NCI-H1105 (cell line): Measurements from ENCODE around the gene RAP1A.
A peak's percentile ranks its signal among the peaks of the same experiment; 100 is the strongest.

Experiments
- DNase-seq: peaks from one replicate; lab custom pipeline; 2025; lab: John Stamatoyannopoulos, UW

The RAP1A gene

DNA sequence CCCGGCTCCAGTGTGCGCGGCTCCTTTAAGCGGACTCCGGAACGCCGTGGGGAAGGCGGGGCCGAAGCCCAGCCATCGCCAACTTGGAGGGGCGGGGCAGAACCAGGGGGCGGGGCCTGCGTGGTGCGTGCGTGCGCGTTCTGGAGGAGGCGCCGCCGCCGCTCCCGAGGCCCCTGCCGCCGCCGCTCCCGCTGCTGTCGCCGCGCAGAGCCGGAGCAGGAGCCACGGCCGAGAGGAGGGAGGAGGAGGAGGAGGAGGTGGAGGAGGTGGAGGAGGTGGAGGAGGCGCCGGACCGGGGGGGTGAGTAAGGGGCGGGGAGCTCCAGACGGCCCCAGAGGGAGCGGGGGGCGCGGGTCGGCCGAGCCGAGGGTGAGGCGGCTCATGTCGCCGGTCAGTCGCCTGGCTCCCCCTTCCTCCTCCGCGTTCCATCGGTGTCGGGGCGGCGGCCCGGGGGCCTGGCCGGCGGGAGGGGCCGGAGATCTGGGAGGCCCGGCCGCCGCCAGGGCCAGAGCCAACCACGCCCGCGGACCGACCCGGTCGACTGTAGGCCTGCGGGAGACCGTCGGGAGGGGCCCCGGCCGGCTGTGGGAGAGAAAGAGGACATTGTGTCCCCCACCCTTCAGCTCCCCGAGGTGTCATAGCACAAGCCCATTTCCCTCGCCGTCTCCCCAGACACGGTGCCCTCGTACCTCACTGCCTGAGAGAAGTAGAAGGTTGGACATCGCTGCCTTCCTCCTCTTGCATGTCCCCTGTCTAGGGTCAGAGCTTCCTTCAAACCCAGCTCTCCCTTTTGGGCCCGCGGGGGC lies at the start of gene RAP1A:
TSS of gene RAP1A (plus strand) at position 155 of the 806 bp plus-strand sequence. CDS start 71,572 bp downstream, outside the sequence.
- peak; percentile 92 for DNase-seq

DNA sequence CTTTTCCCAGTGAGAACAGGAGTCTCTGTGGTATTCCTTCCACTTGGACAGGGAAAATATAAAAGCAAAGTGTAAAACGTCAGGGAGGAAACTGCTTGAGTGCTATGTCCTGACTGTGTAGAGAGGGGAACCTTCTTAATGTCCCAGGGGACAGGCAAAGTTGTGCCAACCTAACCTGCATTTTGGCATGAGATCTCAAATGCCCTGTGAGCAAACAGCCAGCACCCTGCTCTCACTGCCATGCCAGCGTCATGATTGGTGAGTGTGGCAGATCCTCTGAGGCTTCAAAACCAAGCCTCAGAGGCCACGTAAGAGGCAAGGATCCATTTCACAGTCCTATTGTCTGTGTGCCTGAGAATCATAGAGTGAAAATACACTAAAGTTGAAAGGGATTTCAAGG lies 49.7 kb upstream of the RAP1A start:
- no peak for DNase-seq

DNA sequence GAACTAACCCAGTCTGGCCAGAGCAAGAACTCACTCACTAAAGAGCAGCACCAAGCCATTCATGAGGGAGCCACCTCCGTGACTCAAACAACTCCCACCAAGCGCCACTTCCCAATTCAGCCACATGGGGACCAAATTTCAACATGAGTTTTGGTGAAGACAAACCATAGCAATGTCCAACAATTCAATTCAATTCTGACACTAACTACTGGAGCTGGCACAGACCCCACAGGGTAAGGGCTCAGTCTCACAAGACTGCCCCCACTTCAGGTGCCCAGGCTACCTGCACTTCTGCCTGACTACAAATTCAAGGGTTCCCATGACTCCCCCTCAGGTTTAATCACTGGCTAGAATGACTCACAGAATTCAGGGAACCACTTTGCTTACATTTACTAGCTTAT lies 48.8 kb upstream of the RAP1A start:
- DNase-seq: no peak

DNA sequence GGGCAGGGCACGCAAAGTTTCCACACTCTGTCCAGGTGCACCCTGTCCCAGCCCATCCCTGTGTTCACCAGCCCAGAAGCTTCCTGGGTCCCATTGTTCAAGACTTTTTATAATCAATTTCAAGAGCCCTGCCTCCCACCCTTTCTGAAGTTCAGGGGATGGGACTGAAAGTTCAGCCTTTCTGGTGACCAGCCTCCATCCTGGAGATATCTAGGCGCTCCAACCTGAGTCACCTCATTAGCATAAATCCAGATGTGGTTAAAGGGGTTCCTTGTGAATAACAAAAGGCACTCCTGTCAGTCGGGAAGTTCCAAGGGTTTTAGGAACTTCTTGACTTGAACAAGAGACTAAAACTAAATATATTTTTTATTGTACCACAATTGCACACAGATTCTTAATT lies 48.4 kb upstream of the RAP1A start:
- DNase-seq: no peak

DNA sequence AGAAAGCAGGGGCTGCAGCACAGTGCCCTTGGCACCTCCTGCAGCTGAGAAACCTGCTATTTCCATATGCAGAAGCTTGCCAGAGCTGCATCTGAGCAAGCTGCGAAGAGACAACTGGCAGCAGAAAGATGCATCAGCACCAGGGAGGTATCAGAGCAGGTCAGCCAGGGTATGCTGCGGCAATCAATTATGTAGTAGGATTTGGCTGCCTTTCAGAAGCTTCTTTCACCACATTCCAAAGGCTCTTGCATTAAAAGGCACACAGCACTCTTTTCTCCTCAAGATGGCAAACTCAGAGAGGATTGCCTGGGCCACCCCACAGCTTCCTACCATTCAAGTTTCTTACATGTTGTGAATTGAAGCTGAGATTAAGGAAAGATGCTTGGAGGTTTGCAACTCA lies 47.6 kb upstream of the RAP1A start:
- DNase-seq: no peak

DNA sequence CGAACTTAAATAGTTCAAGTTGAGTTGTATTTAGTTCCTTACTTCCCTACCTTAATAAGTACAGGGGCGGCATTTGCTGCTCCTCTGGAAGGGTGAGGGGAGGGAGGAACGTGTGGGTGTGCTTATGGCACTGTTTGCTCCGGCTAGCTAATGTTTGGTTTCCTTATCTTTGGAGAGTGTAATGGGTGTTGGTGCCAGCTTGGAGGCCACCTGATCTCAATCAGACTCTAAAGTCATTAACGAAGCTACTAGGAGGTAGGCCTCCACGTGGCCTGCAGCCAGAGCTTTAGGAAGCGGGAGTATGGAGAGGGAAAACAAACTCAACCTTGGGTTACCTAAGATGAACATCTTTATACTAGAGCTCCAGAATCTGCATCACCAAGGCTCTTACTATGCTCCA lies 43.0 kb upstream of the RAP1A start:
- DNase-seq: no peak

DNA sequence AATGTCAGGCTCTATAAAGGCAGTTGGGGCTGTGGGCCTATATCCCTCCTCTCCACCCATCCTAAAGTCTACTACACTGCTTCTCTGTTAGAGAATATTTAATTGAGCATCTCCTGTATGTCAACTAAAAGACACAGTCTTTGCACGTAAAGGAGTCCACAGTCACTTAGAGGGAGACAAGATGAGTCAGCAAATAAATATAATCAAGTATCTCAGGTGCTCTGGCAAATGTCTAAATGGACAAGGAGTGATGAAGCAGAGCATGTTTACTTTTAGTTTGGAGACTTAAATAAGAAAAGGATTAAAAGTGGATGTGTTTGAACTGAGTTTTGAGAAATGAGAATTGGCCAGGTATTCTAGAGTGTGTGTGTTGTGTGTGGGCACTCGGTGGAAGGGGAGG lies 41.8 kb upstream of the RAP1A start:
- DNase-seq: no peak

DNA sequence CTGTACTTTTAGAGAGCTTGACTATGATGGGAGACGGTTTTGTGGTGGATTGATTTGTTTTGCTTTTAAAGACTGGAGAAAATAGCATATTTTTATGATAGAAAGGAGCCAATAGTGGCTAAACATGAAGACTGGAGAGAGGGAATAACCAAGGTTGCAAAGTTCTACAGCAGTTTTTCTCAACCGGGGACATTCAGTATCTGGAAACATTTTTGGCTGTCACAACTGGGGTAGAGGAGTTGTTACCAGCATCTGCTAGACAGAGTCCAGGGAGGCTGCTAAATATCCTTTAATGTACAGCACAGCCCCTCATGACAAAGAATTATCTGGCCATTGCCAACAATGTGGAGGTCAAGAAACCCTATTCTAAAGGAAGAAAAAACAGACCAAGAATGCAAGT lies 38.4 kb upstream of the RAP1A start:
- no peak for DNase-seq

DNA sequence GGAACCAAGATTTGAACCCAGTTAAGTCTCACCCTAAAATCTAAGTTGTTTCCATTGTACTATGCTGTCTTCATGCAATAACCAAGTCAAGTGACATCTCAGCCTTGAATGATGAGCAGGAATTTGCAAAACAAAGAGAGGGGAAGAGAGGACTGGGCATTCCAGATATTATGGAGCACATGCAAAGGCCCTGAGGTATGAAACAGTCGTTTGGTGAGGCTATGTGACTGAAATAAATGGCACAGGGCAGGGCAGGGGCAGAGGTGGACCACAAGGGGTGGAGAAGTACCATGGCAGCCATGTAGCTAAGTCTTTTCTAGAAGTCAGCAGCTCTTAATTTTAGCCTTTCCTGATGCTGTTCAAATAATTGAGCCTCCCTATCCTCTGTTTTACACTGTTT lies 37.6 kb upstream of the RAP1A start:
- no peak for DNase-seq

DNA sequence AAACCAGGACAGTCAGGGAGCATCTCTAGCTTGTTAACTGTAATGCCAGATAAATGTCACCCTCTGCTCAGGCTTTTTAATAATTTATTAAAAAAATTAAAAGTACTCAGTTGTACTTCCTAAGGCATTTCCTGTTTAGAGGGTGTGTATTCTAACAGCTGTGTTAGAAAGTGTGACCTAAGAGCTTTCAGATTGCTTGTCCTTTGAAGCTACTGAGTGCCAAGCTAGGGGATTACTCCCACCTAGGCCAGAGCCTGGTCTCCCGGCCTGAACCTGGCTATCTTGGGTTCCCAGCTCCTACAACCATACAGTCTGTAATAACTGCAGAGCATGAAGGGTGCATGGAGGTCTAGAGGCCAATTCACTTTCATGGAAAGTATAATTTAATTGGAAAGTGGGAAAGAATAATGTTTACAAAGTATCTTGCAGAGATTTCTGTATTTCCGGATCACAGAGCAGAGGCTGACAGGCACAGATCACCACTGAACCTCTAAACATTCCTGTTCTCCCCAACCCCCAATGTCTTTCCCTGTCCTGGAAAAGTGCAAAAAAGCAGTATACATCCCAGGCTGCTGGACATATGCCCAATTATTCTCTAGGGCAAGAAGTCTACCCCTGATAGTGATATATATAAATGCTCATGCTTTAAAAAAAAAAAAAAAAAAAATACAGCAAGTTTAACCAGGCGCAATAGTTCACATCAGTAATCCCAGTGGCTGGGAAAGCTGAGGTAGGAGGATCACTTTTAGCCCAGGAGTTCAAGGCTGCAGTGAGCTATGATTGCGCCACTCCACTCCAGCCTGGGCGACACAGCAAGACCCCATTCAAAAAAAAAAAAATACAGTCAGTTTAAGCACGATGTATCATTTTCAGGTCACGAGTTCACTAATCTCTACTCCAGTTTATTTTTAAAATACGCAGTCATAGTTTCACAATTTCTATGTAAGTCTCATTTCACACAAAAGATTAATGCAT lies 36.7 kb upstream of the RAP1A start:
- DNase-seq: no peak

DNA sequence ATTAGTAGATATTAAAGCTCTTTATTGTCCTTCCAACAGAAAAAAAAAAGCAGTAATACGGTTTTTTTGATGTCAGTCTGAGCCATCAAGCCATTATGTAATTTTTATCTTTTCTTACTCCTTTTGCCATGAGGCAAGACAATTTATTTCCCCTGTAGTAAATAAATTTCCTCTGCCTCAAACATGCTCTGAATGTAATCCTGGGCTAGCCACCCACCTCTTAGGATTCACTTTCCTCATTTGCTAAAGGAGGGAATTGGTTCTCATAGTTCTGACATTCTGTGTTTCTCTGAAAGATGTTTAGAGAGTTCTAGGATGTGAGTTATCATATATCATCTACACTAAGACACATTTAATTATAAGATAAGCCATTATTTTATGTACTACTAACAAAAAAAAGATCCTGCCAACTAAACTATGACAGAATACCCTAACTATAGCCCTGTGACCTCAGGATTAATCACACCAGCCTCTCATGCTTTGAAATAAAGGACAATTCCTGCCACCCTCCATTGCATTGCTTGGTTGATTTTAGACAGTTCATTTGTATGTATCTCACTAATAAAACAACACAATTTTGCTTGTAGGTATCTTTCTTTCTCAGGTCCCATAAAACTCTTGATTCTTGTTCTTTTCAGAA lies 34.0 kb upstream of the RAP1A start:
- DNase-seq: no peak

DNA sequence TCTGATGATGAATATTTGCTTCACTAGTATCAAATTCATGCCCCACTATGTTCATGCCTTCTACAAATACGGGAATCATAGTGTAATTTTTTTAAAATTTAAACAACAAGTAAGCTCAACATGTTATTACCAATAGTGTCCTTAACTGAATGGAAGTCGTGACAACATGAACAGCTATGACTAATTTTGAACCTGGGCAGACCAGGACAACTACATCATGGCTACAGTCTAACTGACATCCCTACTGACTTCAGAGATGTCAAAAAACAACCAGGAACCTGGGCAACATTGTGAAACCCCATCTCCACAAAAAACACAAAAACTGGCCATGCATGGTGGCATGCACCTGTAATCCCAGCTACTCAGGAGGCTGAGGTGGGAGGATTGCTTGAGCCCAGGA lies 33.5 kb upstream of the RAP1A start:
- no peak for DNase-seq

DNA sequence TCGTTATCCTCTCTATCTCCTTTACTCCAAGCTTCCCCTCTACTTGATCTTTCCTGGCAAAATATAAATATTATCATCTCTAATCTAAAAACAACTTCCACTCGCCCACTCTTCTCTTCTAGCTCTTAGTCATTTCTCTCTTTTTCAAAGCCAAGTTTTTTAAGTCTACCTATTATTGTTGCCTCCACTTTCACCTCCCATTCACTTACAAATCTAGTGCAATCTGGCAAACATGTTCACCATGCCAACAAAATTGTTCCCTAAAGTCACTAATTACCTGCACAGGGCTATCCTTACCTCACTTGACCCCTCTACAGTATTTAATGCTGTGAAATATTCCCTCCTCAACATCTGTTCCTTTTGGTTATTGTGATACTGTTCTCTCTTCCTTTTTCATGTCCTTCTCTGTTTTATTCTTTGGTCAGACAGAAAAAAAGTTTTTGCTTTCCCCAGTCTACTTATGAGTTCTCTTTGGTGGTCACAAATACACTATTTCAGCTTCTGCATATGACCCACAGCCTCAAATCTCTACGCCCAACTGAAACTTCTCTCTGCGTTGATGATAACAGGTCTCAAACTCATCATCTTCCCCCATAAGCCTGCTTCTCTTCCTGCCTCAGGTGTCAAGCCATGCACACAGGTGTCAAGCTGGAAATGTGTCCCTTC lies 31.9 kb upstream of the RAP1A start:
- no peak for DNase-seq

DNA sequence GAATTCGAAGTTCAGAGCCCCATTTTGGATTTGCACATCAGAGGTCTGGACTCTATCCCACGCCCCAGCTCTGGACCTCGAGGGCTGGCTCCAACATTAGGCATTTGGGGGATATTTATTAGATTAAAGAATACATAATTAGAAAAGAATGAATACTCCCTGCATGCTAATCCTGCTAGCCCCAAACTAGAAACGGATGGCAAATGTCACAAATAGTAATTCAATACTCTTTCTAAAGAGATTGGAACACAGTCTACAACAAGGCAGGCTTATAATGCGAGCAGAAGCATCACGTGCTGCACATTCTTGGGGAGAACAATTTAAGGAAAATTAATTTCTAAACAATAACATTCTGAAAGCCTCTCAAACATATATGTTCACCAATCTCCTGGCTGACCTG lies 27.7 kb upstream of the RAP1A start:
- no peak for DNase-seq

DNA sequence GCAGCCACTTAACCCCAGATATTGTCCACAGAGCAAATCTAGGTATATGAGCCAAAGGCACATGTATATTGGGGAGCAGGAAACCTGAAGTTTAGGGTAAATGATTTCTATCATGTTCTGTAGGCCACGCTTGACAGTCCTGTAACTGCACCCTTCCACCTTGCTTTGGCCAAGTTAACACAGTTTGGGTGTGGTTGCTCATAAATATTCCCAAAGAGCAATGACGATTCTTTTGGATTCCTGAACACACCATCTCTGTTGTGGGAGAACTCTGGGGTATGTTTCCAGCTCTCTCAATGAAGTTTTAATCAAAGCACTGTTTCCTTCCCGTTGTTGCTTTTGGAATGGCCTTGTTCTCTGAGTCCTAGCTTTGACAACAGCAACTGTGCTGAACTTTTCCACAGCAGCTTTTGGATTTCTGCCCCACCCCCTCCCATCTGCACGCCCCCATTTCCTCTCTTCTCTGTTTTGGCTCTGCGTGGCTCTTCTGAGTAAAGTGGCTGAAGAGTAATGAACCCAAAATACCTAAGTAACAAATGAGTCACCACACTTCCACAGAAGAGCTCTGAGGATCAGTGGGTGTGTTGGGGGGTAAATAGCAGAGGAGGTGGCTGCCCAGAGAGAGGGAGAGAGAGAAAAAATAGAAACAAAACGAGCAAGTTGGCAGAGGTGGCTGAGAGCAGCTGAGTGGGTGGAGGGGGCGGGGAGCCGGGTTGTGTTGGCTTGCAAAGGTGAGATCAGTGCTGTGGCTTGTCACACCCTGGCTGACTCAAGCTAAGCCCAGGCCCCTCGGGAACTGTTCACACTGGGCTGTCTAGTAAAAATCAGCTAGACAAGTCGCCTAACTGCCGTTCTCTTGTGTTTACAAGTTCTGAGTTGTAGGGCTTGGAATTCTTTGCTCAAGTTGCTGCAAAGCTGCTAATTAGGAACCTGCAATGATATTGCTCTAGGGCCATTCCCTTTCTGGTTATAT lies 26.9 kb upstream of the RAP1A start:
- DNase-seq: no peak

DNA sequence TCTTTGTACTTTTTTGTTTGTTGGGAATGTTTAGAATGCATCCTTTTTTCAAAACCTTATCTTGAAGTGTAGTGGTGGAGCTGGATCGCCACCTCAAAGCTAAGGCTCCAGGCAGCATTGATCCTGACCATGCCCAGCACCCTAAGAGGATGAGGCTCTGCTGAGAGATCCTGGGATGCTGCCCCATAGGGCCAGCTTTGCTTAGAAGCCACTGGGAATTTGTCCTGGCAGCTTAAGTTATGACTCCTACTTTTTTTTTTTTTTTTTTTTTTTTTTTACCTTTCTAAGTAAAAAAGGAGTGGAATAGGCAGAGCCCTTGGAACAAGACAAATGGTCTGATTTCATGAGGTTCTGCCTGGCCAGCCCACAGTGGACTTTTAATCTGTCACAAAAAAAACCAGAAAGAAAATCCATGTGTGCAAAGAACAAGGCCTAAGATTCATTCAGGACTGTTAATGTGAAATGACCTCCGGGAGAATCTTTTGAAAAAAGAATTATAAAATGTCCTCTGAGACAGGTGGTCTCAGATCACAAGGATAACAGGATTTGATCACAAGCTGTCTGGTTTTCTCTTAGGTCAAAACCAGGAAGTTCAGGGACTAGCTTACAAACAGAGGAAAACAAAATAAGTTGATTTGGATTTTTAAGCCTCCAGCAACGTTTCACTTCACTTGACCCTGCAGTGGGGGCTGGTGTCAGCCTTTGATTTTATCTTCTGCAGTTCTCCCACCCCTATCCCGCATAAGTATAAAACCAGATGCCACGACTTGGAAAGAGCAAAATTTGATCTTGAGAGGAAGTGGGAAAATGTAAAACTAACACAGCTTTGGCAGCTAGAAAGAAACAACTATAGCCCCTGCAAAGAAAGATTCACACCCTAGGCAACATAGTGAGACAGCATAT lies 25.9 kb upstream of the RAP1A start:
- DNase-seq: no peak

DNA sequence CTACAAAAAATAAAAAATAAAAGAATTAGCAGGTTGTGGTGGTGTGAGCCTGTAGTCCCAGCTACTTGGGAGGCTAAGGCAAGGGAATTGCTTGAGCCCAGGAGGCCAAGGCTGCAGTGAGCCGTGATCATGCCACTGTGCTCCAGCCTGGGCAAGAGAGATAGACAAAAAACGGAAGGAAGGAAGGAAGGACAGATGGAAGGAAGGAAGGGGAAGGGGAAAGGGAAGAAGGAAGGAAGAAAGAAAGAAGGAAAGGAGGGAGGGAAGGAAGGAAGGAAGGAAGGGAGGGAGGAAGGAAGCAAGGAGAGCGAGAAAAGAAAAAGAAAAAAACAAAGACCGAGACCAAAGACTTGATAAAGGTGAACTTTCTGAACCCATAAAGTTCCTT lies 25.3 kb upstream of the RAP1A start:
- no peak for DNase-seq

DNA sequence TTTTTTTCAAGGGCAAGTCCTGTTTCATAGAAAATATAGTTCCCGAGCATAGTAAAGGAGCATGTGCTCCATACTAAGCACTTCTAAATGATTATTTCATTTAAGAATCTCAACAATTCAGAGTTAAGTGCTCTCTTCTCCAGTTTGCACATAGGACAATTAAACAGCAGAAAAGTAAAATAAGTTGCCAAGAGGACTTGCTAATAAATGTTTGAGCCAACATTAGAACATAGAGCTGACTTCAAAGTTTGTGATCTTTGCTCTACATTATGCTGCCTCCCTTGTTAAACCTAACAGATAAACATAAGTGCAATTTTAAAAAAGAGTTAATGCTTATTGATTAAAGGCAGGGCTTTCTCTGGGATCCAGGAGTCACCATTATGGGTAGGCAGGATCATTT lies 23.8 kb upstream of the RAP1A start:
- DNase-seq: no peak

DNA sequence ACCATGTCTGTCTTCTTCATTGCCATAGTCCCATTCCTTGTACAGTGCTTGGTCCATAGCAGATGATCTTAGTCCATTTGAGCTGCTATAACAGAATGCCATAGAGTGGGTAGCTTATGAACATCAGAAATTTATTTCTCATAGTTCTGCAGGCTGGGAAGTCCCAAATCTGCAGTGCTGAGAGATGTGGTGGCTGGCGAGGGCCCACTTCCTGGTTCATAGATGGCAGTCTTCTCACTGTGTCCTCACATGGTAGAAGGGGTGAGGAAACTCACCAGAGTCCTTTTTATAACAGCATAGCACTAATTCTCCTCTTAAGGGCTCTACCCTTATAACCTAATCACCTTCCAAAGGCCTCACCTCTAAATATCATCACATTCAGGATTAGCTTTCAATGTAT lies 23.1 kb upstream of the RAP1A start:
- DNase-seq: no peak

DNA sequence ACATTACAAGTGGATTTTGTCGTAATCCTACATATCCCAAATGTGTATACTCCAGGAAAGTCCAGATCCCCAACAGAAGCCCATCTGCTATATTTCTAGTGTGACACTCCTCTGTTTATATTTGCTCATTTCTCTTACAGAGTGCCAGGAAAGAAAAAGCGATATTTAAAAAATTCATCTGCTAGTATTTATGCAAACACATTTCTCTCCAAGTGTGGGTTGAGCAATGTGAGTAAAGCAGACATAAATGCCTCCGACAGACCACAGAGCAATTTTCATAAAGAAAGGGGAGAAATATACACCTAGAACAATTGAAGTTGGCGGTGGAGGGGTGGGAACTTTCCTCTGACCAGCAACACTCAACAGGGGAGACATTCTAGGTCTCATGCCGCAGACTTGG lies 22.2 kb upstream of the RAP1A start:
- DNase-seq: no peak
